GM18508 (cell line): ENCODE measurements around the gene ATP5ME.
"Not testable (repeated sequence)": the region's sequence is repeated elsewhere in the genome, so short reads cannot be mapped to it uniquely, and the experiment has no call there.

Source experiments
- ATAC-seq: cut with Tn5 transposase; IDR thresholded peaks from one replicate; pipeline ENCODE4 v1.9.1; 2021; ENCODE audit warnings: moderate number of reproducible peaks; ENCODE audit not compliant: insufficient read depth, unreplicated experiment

ATP5ME gene

DNA sequence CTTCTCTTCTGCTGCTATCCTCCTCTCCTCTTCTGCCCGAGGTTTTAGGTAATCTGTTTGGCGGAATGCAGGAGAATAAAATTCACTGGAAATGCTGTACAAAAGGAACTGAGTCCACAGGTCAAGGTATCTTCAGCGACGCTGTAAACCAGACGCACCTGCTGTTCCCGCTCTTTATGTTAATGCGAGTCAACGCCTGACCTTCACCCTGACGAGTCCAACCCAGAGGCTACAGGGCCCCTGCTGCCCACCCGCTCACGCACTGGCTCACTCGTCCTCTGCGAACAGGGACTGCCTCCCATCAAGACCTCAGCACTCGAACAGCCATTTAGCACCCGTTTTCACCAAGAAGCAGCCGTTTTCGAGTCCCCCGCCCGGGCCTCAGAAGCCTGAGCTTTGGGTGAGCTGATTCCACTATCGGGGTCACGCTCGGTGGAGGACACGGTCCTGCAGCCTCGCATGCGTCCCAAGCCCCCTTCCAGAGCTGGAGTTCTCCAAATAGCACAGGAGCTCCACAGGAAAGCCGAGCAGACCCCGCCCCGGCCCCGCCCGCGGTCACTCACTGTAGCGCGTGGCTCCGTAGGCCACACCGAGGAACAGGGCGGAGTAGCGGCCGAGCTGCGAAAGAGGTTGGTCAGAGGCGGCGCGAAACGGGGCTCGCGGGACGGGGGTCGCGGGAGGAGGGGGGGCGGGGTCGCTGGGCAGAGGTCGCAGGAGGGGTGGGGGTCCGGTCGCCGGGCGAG is 556 bp downstream of the ATP5ME start:
- ATAC-seq: no peak

DNA sequence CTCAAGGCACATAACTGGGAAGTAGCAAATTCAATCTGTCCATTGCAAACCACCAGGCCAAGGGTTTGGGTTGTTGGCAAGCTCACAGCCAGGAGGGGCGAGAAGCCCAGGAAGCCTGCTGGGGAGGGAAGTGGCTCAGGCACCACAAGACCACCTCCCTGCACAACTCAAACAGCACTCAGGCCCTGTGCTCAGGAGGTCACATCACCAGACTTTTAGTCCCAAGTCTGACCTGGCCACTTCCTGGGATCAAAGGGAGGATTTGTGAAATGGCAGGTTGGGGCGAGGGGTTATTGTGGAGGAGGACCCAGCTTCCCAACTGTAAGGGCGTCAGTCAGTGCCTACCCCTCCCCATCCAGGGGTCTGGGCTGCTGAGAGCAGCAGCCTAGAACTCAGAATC is 2.3 kb downstream of the ATP5ME start:
- no peak for ATAC-seq

DNA sequence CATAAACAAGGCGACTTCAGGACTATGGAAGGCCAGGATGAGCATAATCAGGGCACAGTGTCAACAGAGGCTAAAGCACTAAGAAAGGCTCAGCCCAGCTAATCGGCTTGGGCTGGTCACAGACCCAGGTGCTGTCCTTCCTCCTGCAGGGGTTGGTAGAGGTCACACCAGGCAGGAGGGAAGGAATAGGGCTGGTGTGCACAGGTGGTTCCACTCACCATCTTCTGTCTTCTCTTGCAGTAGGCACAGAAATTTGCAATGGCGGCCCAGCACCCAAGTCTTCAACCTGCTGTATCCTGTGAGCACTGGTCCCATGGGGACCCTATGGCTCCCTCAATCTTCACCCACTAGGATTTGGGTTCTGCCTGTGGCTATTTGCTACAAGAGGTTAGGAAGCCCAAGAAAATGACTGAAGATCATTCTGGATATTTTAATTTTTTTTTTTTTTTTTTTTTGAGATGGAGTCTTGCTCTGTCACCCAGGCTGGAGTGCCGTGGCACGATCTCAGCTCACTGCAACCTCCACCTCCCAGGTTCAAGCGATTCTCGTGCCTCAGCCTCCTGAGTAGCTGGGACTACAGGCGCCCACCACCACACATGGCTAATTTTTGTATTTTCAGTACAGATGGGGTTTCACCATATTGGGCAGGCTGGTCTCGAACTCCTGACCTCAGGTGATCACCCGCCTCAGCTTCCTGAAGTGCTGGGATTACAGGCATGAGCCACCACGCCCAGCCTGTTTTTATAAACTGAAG is 4.1 kb downstream of the ATP5ME start:
- not testable (repeated sequence) for ATAC-seq

DNA sequence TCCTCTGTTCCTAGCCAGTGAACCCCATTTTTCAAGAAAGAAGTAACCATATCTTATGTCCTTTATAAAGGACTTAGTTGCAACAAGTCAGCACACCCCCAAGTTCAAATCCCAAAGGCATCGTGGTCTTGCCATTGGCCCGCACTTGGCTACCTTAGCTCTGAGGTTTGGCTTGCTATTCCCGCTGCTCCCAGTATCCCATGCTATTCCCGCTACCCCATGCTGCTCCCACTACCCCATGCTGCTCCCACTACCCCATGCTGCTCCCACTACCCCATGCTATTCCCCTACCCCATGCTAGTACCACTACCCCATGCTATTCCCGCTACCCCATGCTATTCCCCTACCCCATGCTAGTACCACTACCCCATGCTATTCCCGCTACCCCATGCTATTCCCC is 5.9 kb downstream of the ATP5ME start:
- not testable (repeated sequence) for ATAC-seq

DNA sequence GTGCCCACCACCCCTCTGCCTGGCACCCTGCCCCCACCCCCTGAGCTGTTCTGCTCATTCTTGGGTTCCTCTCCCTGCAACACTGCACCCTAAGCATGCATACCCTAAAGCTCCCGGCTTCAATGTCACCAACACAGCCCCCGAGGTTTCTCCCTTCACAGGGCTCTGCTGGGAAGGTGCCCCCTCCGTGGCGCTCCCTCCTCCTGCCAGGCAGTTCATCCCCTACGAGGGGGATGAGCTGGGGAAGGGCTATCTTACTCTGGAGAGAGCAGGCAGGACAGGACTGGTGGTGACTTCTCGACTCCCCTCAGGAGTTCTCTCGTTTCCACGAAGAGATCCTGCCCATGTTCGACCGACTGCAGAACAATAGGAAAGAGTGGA is 6.5 kb downstream of the ATP5ME start:
- ATAC-seq: no peak

DNA sequence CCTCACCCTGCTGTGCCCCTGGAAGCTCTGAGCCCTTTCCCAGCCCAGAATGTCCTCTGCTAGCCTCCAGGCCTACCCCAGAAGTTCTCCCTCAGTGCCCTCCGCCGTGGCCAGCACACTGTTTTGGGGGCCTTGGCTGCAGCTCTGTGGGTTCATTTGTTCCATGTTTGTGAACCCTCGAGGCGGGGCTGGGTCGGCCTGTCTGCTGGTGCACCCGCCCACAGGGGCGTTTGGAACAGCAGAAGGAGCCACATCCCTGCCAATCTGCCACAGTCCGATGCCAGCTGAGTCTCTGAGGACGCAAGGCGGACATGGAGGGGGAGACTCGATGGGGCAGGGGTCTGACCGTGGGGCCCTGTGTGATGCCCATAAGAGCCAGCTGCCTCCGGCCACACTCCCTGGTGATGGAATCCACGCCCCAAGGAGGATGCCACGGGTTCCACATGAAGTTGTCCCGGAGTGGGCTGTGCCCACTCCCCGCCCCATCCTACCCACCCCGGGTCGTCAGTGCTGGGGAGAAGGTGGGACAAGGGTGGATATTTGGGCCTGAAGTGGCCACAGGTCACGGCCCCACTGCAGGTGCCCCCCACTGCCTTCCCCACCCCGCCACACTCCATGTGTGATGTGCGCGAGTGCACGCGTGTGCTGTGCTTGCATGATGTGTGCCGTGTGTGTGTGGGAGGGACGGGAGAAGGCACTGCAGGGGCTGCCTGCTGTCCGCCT is 7.1 kb downstream of the ATP5ME start:
- ATAC-seq: no peak

DNA sequence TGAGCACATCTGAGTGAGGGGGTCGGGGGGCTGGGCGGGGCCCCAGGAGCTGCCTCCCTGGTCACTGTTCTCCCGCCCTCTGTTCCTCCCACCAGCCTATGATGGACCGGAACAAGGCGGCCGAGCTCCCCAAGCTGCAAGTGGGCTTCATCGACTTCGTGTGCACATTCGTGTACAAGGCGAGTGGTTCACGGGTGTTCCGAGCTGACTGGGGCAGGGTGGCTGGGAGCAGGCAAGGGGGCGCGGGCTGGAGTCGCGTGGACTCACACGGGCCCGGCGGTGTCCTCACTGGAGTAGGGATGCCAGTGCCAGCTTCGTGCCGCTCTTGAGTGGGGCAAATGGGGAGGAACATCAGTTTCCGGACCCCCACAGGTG is 7.7 kb downstream of the ATP5ME start:
- ATAC-seq: no peak

DNA sequence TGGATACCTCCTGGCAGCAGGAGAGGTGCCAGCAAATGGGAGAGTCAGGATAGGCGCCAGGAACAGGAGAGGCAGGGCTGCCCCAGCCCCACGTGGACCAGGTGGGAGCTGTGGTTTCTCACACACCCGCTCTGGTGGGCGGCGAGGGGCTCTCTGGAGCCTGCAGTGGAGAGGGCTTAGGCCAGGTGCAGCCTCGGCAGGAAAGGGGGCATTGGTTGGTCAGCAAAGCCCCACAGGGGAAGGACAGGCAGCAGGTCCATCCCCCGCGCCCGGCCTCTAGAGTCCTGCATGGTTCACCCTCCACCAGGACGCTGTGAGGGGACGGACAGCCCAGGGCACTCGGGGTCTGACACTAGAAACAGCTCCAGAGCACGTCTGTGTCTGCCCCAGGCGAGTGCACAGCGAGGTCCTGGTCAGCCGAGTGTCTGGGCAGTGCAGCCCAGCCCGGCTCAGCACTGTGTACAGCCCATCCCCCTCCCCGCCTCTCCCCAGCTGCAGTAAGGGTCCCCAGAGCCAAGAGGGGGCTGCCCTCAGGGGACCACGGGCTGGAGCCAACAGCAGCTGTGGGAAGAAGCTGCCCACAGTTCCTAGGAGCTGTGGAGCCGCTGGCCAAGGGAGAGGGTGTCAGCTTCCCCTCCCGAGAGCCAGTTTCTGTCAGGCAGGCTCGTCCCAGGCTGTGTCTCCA is 8.2 kb downstream of the ATP5ME start:
- no peak for ATAC-seq

DNA sequence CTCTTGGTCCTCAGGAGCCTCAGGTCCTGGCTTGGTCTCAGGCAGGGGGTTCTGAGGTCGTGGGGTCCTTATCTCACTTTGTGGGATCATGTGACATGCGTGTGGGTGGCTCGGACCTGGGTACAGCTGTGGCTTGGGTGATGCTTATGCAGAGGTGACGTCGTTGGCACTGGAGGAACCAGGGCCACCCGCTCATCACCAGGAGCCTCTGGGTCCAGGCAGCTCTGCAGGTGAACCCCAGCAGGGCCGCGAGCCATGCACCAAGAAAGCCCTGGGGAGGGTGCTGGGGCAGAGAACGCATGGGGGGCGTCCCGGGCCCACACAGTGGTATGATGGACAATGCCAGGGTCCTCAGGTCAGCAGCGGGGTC is 8.7 kb downstream of the ATP5ME start:
- no peak for ATAC-seq

DNA sequence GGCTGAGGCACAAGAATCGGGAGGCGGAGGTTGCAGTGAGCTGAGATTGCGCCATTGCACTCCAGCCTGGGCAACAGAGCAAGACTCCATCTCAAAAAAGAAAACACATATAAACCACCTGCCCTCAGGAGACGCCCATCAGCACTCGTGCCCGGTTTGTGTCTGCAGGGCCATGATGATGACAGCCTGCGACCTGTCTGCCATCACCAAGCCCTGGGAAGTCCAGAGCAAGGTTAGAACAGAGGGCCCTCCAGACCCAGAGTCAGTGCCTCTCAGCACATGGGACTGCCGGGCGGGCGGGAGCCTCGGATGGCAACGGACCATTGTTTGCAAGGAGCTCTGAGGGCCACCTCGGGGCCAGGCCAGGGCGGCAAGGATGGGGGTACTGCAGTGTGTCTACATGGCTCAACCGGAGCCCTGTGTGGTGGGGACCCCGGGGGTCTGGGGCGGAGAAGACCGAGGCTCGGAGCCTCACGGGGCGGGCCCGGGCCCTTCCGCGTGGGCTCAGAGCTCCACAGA is 9.3 kb downstream of the ATP5ME start:
- ATAC-seq: no peak

DNA sequence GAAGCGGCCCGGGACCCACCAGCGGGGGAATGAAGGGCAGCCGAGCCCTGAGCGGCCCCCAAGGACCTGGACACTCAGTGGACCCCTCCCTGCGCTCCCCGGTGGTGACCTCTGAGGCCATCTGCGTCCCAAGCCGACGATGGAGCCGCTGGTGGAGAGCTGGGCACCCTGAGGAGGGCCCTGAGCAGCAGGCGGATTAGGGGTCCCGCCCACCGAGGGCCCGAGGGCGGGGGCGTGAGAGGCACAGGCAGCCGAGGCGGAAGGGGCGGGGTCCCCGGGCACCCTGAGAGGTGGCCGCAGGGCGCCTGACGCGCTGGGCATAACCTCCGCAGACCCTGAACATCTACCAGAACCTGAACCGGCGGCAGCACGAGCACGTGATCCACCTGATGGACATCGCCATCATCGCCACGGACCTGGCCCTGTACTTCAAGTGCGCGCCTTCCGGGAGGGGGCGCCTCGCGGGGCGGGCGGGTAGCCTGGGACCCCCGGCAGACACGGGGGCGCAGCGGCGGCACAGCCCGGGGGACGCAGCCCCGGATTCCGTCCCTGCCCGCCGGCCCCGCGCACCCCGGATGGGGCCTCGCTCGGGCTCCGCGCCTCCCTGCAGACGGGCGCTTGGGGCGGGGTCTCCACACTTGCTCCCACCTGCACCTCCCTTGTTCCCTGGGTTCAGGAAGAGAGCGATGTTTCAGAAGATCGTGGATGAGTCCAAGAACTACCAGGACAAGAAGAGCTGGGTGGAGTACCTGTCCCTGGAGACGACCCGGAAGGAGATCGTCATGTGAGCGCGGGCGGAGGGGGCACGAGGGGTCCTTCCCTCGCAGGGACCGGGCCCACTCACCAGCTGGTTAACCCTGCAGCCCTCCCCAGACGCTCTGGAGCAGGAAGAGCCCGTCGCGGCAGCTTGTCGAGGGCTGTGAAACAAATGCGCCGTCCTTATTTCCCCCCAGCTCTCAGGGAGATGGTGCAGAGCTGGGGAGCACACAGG is 10.3 kb downstream of the ATP5ME start:
- ATAC-seq: no peak

DNA sequence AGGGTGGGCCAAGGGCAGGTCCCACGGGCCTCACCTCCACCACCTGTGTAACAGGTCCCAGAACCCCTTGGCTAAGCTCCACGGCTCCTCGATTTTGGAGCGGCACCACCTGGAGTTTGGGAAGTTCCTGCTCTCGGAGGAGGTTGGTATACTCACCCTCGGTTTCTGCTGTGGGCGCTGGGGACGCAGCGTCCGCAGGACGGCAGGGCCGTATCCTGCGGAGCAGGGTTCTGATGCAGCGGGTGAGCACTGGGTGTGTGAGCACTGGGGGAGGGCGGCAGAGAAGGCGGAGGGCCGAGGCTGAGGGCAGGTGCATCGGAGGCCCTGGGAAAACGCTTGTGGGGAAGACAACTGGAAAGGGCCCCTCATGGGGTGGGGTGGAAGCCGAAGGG is 11.0 kb downstream of the ATP5ME start:
- ATAC-seq: no peak

DNA sequence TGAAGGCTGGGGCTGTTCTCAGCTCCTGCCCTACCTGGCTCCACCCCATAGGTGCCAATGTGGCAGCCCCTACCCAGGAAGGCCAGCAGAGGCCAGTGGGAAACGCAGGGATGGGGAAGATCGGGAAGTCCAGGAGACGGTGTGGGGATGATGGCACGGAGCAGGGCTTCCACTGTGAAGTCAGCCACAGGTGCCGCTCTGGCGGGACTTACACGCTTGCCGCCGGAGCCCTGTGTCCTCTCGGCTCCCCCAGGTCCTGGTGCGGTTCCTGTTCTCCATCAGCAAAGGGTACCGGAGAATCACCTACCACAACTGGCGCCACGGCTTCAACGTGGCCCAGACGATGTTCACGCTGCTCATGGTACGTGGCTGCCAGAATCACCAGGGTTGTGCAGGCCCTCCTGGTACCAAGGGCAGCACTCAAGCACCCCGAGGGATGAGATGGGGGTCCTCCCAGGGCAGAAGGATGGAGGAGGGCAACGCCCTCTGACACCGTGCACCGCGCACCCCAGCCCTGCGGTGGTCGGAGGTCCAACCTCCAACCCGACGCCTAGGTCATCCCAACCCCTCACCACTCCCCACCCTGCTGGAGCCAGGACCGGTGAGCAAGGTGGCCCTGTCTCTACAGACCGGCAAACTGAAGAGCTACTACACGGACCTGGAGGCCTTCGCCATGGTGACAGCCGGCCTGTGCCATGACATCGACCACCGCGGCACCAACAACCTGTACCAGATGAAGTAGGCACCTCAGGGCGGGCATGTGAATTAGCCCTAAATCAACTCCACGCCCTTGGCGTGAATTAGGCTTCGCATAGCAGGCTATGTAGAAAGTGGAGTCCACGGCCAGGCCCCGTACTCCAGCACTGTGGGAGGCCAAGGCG is 12.0 kb downstream of the ATP5ME start:
- no peak for ATAC-seq

DNA sequence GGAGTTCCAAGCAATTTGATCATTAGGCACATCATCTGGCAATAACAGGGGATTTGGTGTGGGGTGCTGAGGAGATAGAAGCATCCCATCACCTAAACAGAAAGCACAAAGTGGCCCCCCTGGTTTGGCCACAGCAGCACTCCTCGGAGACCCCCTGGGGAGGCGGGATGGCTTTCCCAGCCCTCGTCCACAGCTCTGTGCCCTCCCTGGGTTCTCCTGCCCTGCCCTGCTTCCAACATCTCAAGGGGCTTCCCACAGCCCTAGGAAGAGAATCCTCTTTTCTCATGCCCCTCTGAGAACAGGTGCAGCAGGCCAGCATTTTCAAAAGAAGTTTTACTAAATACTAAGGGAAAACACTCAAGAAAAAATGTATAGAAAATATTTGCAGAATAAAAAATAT is 12.8 kb downstream of the ATP5ME start:
- no peak for ATAC-seq

DNA sequence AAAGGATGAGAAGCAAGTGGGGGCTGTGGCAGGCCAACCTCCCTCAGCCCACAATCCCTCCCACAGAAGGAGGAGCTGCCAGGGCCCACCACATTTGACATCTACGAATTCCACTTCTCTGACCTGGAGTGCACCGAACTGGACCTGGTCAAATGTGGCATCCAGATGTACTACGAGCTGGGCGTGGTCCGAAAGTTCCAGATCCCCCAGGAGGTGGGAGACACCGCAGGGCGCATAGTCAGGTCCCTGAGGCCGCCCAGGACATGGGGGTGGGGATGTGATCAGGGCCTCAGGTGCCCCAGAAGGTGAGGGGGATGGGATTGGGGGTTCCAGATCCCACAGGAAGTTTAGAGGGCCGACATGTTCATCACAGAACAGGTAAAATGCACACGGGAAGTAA is 13.7 kb downstream of the ATP5ME start:
- no peak for ATAC-seq

DNA sequence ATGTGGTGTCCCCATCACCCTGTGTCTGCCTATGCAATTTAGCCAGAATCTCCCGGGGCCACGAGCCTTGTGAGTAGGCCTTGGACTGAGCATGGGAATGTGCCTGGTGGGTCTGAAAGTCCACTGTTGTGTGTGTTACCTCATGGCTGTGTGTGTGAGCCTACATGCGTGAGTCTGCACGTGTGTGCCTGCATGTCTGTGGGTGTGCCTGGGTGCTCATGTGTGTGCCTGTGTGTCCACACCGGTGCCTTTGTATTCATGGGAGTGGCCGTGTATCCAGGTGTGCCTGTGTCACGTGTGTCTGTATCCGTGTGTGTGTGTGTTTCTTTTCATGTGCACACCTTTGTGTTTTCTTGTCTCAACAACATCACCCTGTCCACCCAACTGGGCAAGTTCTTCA is 14.2 kb downstream of the ATP5ME start:
- no peak for ATAC-seq

DNA sequence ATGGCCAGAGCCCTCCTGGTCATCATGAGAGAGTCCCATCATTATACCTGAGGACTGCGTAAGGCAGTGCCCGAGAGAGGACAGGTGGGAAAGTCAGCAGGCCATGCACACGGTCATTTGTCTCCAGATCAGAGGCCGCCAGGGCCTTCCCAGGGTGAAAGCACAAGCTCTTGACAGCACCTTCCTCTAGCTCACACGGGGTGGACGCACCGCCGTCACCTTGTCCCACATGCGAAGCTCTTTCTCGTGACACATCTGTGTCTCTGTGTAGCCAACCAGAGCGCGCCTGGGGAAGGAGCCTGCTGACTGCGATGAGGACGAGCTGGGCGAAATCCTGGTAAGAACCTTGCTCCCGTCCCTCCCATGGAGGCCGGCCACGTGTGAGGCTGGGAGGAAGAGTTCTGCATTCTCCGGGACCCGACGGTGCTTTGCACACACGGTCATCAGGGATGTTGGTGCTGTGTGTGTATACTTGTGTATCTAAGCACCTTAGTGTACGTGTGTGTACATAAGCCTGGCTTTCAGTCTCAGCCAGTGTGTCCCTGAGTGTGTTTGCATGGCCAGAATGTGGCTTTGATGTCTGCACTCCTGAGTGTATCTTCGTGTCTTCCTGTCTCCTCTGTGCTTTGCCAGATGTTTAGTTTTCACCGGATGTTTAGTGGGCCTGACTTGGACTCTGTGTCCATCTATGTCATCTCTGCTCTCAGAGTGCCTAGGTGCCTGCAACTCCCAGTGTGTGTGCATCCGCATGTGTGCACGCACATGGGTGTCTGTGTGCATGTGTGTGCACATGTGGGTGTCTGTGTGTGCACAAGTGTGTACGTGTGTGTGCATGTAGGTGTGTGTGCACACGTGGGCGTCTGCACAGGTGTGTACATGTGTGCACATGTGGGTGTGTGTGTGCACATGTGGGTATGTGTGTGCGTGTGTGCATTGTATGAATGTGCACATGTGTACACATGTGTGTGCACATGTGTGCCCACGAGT is 15.1 kb downstream of the ATP5ME start:
- ATAC-seq: no peak
